ENCODE measurements around the gene MSANTD4.
"Not testable (repeated sequence)": the region's sequence is repeated elsewhere in the genome, so short reads cannot be mapped to it uniquely, and the experiment has no call there.

MSANTD4 gene

GRCh38 chr11:106021967-106022794 is at the start of gene MSANTD4:
Gene MSANTD4 (minus strand): TSS chr11:106022240. CDS start chr11:106010917, 11,323 bp downstream.
- DNase-seq = peak; percentile 99

DNA sequence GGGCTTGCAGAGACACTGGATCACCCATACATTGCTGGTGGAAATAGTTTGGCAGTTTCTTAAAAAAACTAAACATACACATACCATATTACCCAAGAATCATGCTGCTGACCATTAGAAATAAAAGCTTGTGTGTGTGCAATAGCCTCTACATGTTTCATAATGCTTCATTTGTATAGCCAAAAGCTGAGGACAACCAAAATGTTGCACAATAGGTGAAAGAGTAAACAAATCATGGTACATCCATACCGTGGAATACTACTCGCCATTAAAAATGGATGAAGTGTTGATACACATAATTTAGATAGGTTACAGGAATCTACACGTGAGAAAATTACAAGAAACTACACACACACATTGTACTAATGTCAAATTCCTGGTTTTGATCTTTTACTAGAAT is 48.6 kb upstream of the MSANTD4 start:
- no peak for DNase-seq

DNA sequence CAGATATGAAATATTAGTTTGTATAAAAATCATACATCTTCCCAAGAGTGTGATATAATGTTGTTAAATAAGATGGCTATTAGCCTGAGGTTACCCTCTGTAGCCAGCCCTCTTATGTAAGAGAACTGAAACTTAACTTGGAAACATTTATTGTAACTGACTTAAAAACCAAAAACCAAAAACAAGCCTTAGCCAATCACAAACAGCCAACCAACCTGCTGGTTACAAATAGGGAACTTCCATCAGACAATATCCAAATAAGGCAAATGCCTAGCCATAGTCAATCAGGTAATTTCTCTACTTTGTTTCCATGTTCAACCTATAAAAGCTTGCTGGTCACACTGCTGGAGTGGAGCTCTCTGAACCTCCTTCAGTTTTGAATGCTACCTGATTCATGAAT is 41.0 kb upstream of the MSANTD4 start:
- no peak for DNase-seq

DNA sequence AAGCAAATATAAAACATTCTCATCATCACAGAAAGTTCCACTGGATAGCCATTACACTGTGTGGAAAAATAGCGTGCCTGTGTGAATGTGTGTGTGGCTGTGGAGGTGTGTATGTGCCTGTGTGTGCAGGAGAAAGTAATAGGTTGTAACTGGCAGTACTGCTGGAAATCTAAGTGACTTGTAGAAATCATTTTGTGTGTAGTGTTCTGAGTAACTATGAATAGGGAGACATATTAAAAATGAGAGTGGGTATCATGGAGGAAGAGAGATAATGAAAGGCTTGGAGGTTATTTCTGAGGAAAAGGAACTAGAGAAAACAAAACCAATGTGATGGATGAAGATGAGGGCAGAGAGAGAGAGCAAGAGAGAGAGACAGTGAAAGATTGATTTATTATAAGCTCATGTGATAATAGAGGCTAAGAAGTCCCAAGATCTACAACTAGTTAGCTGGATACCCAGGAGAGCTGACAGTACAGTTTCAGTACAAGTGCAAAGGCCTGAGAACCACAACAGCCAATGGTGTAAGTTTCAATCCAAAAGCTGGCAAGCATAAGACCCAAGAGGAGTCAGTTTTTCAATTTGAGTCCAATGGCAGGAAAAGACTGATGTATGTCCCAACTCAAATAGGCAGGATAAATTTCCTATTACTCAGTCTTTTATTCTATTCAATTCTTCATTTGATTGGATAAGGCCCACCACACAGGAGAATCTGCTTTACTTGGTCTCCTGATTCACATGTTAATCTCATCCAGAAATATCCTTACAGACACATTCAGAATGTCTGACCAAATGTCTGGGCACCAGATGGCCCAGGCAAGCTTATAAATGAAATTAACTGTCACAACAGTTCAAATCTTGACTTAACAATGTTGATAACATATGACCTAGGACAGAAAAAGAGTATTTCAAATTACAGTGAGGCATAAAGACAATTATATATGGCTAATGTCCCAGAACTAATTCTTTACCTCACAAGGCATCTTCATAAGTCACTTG is 40.2 kb upstream of the MSANTD4 start:
- no peak for DNase-seq

- DNase-seq = no peak
Observed at GRCh38 chr11:106061249-106061784, 39.3 kb upstream of the MSANTD4 start.

DNA sequence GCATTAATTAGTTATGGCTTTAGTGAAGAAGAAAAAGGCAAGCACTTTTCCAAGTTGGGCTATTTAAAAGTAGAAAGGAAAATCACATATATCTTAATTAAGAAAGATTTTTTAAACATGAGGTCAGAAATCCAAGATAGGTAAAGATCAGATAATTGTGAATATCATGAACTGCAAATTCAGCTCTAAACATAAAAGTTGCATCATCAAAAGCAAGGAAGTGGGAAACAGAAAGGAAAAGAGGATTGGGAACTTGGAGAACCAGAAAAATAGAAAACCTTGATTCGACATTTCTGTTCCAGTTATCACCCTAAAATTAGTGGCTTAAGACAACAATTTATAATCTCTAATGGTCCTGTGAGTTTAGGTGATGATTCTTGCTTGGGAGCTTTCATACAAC is 37.6 kb upstream of the MSANTD4 start:
- no peak for DNase-seq

- DNase-seq = not testable (repeated sequence)
Observed at GRCh38 chr11:106058377-106058776, 36.3 kb upstream of the MSANTD4 start.

- DNase-seq = no peak
Observed at GRCh38 chr11:106051103-106051502, 29.1 kb upstream of the MSANTD4 start.

DNA sequence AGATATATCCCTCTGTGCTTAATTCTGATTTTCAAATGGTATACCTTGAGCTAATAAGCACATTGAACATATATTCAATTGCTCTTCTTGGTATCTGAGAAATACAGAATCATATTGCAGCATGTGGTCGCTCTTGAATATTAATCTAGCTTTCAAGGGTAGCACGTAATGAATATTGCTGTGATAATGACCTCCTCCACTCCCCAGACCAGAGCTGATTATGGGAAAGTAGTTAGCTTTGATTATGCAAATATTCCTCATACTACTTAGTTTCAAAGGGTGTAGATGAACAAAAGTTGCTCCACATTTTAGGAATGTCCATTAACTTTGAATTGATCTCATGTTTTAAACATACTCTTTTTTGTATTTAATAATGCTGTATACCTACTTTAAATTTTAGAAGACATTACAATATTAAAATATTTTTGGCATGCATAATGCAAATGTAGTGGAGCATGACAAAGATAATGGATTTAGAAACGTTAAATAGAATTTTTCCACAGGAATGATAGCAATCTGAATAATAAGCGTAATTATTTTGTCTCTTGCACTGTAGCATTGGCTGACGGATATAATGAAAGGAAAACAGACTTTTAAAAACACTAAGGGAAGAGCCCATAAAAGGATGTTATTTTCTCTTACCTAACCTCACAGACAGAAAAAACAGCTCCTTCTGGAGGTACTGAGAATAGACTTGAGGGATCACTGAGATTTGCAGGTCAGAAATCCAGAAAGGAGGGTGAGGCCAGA is 27.9 kb upstream of the MSANTD4 start:
- no peak for DNase-seq

DNA sequence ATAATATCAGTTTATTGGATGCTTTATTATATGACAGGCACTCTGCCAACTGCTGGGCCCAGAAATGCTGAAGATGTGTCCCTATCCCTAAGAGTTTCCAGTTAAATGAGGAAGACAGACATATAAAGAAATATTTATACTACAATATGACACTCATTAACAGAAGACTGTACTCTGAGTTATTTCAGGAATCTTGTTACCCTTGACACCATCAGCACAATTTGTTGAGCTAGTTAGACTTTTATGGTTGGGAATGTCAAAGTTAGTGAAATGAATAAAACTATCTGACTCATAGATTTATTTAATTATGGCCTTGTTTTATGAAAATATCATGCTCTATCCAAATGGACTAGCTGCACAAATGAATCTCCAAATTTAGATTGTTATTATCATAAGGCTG is 25.6 kb upstream of the MSANTD4 start:
- no peak for DNase-seq

GRCh38 chr11:106043540-106043939 is 21.5 kb upstream of the MSANTD4 start:
- DNase-seq = no peak

GRCh38 chr11:106032861-106033260 is 10.8 kb upstream of the MSANTD4 start:
- no peak for DNase-seq

- DNase-seq = no peak
Observed at GRCh38 chr11:106031936-106032335, 9.9 kb upstream of the MSANTD4 start.

DNA sequence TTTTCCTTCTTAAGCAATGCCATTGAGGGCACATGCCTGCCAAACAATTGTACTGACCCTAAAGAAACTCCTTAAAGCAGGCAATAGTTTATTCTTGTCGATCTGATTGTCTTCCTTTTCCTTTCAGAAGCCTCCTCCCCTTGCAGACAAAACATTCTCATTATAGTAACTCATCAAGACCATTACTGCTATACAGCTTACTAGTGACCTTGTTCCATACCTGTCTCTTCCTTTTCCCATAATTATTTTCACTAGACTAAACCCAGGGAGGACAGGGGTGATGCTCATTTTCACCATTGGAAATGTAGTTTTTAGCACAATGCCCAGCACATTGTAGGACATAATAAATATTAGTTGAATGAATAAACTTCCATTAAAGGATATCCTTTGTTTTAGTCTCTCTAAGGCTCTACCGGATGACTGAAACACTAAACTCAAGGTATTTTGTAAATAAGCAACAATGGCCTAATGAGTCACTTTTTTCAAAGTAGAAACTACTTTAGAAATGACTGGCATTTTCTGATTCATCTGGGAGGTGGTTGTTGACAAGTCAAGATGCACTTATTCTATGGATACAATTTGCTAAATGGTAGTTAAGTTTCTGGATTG is 9.3 kb upstream of the MSANTD4 start:
- no peak for DNase-seq

GRCh38 chr11:106030609-106031008 is 8.6 kb upstream of the MSANTD4 start:
- no peak for DNase-seq

- DNase-seq = no peak
Observed at GRCh38 chr11:106022795-106023275, 795 bp upstream of the MSANTD4 start.

- no peak for DNase-seq
Observed at GRCh38 chr11:106021181-106021966, 666 bp downstream of the MSANTD4 start.

DNA sequence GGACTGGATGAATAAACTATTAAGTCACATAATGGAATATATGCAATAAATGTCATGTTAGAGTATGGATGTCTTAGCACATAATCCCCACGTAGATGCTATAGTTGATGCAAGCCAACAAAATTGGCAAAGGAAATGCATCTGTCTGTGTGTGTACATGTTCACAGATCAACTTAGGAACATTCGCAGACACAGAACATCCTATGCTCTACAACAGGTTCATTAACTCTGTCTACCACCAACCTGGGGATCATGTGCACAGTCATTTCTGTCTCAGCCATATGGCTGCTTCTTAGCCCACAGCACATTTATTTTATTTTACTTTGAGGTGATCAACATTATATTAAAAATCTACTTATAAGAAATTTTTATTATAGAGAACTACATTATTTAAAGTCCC is 4.9 kb downstream of the MSANTD4 start:
- no peak for DNase-seq

GRCh38 chr11:106015066-106015465 is 7.0 kb downstream of the MSANTD4 start:
- DNase-seq = no peak

DNA sequence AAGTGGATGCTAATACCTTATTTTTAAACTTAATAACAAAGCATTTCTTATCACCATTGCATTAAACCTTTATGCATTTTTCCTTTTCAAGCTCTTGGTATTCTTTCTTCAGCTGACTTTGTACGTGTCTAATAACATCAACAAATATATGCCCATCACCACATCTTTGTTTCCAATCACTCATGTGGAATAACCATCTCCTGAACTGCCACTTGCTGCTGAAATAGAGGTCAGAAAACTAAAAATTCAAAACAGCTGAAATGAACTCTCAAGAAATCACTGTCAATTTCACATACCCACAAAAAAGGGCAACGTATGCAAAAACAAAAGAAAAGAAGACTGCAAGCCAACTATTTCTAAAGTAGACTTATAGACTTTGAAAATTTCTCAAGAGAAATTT is 7.4 kb downstream of the MSANTD4 start:
- no peak for DNase-seq

DNA sequence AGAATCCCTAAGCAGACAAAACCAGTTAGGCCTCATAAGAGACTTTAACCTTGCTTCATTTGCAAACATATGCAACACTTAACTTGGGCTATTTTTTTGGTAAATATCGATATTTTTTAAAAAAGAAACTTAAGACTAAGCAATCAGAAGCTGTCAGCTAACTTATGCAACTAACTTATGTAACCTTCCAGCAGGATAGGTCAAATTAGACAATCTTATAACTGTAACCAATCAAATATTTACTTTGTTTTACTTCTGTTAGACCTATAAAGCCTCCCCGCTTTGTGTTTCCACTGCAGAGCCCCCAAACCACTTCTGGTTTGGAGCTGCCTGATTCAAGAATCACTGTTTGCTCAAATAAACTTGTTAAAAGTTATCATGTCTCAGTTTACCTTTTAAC is 8.0 kb downstream of the MSANTD4 start:
- DNase-seq = no peak

Data from left hindlimb (tissue), 1 donor.